Fibroblast of the aortic adventitia (primary cell): ENCODE measurements around the gene PPP1R26. TPM values are rescaled to one million over a fixed set of nuclear protein-coding genes. Genes with fewer than 3 reads are reported as not detected.
"Not testable (repeated sequence)": the region's sequence is repeated elsewhere in the genome, so short reads cannot be mapped to it uniquely, and the experiment has no call there.

Experiments used
- DNase-seq: peaks from one replicate; pipeline ENCODE4 v3.0.0-alpha.2; 2010; ENCODE audit warnings: low read depth
- H3K4me3 ChIP-seq: 2 replicates; pipeline ENCODE4 v1.5.1; 2011; ENCODE audit warnings: low read depth, mild to moderate bottlenecking, control low read depth, low read length, moderate library complexity
- total RNA-seq: library from RNA; depleted of rRNA; stranded (reverse); fragments of >200 nt; gene quantifications from 2 replicates; pipeline ENCODE4 v1.2.3, GENCODE V29; 2012; ENCODE audit warnings: low replicate concordance
- TF ChIP-seq, protein P1 (sequence below): IDR thresholded peaks from 2 replicates; pipeline ENCODE4 v1.5.1; 2011; ENCODE audit warnings: mild to moderate bottlenecking, low read length, control low read depth, inconsistent platforms; ENCODE audit not compliant: insufficient read depth

PPP1R26 gene, protein sequence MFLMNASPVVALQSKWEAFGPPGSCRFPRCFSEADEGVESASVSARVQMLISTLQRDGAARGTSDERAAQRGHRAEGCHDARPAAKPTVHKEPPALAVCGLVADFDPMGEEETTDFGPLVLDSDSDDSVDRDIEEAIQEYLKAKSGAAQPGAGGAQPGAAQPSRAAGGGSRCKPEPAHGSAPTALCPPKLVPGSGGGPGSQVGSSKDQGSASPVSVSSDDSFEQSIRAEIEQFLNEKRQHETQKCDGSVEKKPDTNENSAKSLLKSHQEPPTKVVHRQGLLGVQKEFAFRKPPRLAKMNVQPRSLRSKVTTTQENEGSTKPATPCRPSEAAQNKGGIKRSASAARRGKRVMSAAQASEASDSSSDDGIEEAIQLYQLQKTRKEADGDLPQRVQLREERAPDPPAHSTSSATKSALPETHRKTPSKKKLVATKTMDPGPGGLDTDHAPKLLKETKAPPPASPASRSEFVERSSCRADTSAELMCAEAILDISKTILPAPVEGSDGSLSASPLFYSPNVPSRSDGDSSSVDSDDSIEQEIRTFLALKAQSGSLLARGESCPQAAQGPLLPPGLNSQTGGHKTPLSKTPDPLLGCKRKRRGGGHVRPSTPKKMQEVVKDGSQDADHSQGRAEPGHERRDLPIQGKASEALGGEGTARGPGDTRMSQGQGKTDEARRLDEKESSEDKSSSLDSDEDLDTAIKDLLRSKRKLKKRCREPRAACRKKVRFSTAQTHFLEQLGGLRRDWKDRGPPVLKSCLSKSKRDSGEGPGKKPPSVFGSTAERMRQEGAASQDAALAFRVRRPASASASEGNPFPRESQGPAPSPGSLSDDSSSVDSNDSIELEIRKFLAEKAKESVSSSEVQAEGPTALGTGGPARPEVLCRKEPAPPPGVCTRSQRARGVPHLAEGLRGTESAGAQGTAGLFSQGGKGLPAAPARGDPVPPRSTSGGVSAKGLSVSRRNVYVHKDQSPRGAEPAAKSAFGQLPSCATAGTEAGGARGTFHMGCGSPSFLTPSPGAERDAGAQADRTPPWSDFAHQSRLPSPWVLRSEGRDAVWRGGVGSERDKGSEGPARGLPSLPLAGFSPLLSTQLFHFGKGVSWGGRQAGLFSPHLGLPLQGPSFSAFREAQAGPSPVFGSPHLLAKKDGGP (N-terminal part only)
- 2.8 and 5.2 TPM in 2 replicates for total RNA-seq

- TF ChIP-seq, protein P1, sequence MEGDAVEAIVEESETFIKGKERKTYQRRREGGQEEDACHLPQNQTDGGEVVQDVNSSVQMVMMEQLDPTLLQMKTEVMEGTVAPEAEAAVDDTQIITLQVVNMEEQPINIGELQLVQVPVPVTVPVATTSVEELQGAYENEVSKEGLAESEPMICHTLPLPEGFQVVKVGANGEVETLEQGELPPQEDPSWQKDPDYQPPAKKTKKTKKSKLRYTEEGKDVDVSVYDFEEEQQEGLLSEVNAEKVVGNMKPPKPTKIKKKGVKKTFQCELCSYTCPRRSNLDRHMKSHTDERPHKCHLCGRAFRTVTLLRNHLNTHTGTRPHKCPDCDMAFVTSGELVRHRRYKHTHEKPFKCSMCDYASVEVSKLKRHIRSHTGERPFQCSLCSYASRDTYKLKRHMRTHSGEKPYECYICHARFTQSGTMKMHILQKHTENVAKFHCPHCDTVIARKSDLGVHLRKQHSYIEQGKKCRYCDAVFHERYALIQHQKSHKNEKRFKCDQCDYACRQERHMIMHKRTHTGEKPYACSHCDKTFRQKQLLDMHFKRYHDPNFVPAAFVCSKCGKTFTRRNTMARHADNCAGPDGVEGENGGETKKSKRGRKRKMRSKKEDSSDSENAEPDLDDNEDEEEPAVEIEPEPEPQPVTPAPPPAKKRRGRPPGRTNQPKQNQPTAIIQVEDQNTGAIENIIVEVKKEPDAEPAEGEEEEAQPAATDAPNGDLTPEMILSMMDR = no peak
- no peak for DNase-seq
- peak within 1 kb of the TSS; percentile 77 for H3K4me3 ChIP-seq
Observed at GRCh38 chr9:135479469-135480052, at the start of gene PPP1R26. TSS of gene PPP1R26 (plus strand) at chr9:135479782. CDS start at chr9:135484511, 4,729 bp downstream.

DNA sequence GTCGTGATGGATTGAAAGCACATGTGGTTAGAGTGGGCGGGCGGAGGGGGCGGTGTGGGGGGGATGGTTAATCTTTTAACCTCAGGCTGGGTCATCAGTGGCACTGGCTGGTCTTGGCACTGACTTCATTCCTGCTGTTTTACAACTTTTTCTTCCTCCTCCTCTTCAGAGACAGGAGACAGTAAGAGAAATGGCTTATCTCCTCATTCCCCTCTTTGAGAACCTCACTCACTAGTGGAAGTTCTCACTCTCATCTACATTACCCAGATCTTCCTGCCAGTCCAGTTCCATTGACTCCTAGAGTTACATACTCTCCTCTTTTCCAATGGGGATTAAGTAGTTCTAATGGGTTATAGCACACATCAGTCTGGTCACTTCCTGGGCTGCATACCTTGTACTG lies 42.3 kb upstream of the PPP1R26 start:
- DNase-seq = no peak
- no peak overlapping the region for H3K4me3 ChIP-seq
- TF ChIP-seq, protein P1 = no peak

GRCh38 chr9:135437696-135438095 lies 41.9 kb upstream of the PPP1R26 start:
- not testable (repeated sequence) for H3K4me3 ChIP-seq, DNase-seq

- H3K4me3 ChIP-seq, DNase-seq: not testable (repeated sequence)
Observed at GRCh38 chr9:135438581-135439232, 40.9 kb upstream of the PPP1R26 start.

DNA sequence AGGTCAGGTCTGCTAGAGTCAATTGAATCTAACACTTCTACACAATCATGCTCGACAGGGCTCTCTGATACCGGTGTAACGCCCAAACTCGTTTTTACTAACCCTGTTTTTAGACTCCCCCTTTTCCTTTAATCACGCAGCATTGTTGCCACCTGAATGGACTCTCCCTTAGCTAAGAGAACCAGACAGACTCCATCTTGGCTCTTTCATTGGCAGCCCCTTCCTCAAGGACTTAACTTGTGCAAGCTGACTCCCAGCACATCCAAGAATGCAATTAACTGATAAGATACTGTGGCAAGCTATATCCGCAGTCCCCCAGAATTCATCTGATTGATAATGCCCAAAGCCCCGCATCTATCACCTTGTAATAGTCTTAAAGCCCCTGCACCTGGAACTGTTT lies 40.1 kb upstream of the PPP1R26 start:
- not testable (repeated sequence) for H3K4me3 ChIP-seq

GRCh38 chr9:135439916-135440315 lies 39.7 kb upstream of the PPP1R26 start:
- DNase-seq = no peak
- no peak overlapping the region for H3K4me3 ChIP-seq
- TF ChIP-seq, protein P1 = no peak

More for the DNA sequence above, 40.1 kb upstream of the PPP1R26 start:
- DNase-seq = not testable (repeated sequence)

GRCh38 chr9:135440620-135441019 lies 39.0 kb upstream of the PPP1R26 start:
- DNase-seq = no peak
- TF ChIP-seq, protein P1 = peak; percentile 19
- no peak overlapping the region for H3K4me3 ChIP-seq

DNA sequence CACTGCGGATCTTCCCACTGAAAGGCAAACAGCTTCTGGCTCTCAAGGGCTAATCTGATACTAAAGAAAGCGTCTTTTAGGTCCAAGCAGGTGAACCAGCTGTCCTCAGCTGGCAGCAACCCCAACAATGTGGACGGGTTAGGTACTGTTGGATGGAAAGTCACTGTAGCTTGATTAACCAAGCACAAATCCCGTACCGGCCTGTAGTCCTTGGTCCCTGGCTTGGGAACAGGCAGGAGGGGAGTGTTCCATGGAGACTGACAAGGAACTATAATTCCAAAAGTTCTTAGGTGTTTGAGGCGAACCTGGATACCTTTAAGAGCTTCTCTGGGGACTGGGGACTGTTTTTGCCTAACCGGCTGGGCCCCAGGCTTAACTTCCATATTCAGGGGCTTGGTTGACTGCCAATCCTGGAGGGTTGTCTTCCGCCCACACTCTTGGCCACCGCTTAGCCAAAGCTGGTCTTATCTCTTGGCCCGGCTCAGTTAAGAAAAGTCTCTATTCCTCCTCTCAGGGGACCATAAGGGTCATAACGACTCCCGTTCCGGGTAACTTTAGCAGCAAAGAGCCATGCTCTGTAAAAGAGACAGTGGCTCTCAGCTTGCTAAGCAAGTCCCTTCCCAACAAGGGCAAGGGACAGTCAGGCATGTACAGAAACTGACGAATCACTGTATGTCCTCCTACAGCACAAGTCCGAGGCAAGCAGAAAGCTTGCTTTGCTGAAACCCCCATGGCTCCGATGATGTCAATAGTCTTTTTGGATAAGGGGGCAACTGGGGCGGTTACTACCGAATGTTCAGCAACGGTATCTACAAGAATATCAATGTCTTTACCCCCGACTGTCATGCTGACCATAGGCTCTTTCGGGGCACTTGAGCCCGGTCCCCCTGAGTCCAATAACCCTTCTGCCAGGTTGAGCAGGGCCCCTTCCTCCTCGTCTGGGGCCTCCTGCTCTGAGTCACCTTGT lies 38.2 kb upstream of the PPP1R26 start:
- DNase-seq = peak; percentile 86
- H3K4me3 ChIP-seq = not testable (repeated sequence)
